B cell (primary cell): ENCODE data around the gene ZBTB16. TPM values are rescaled to one million over a fixed set of nuclear protein-coding genes. Genes with fewer than 3 reads are reported as not detected.
A peak's percentile ranks its signal among the peaks of the same experiment; 100 is the strongest.

Experiments
- ATAC-seq: fragments of 200-7000 bp; cut with Tn5 transposase; one replicate; pipeline ENCODE4 v1.10.0; 2021; ENCODE audit warnings: low read depth, mild to moderate bottlenecking, moderate number of reproducible peaks, moderate library complexity
- CTCF ChIA-PET: fragments of 350-600 bp; sonication (Branson Sonifier 250); formaldehyde crosslinking; loops from one replicate; lab custom pipeline; 2021; ENCODE audit warnings: antibody characterized with exemption, inconsistent platforms; lab: Charles Lee
- POLR2A ChIA-PET: fragments of 350-600 bp; sonication (Branson Sonifier 250); formaldehyde crosslinking; loops from one replicate; lab custom pipeline; 2021; ENCODE audit warnings: antibody characterized with exemption; lab: Charles Lee
- DNase-seq: peaks from one replicate; pipeline ENCODE4 v3.0.0; 2013
- H2AFZ ChIP-seq: 2 replicates; pipeline ENCODE4 v1.6.1; 2012; ENCODE audit warnings: mild to moderate bottlenecking, low read depth, low read length; ENCODE audit not compliant: insufficient read depth, poor library complexity, severe bottlenecking
- H3K27ac ChIP-seq, 2 donors: 1 replicate in 1 of 2; 2 replicates in 1 of 2; pipeline ENCODE4 v1.5.1; 2012 to 2013; ENCODE audit warnings: low read length in 2 of 2, mild to moderate bottlenecking in 2 of 2, moderate library complexity in 1 of 2
- H3K27me3 ChIP-seq, 4 experiments: fragments of 200-600 bp in 1 of 4; sonication (generic) in 1 of 4; replicated peaks in 1 of 4; 1 replicate in 2 of 4; 2 replicates in 2 of 4; pipeline versions ENCODE4 v1.6.1 to v1.7.0; 2013 to 2016; ENCODE audit warnings: low read length in 3 of 4, mild to moderate bottlenecking in 2 of 4, mixed read lengths in 1 of 4, moderate library complexity in 1 of 4; ENCODE audit not compliant: insufficient read depth in 4 of 4, control insufficient read depth in 3 of 4; ENCODE audit errors: control extremely low read depth in 1 of 4
- H3K36me3 ChIP-seq, 2 experiments: replicated peaks in 1 of 2; 1 replicate in 1 of 2; 2 replicates in 1 of 2; pipeline versions ENCODE4 v1.6.1 to v1.7.1; 2013; ENCODE audit warnings: low read length in 1 of 2; ENCODE audit not compliant: insufficient read depth in 2 of 2, control insufficient read depth in 1 of 2; ENCODE audit errors: control extremely low read depth in 1 of 2, extremely low read depth in 1 of 2
- H3K4me1 ChIP-seq, 2 donors: fragments of 200-600 bp in 1 of 2; sonication (generic) in 1 of 2; 1 replicate in 1 of 2; 2 replicates in 1 of 2; pipeline versions ENCODE4 v1.5.1 to v1.6.1; 2013 to 2017; ENCODE audit warnings: low read length in 2 of 2; ENCODE audit not compliant: control insufficient read depth in 2 of 2, insufficient read depth in 2 of 2
- H3K4me2 ChIP-seq: replicated peaks from 2 replicates; pipeline ENCODE3; 2012; ENCODE audit warnings: mild to moderate bottlenecking, low read depth, low read length; ENCODE audit not compliant: poor library complexity, severe bottlenecking
- H3K4me3 ChIP-seq, 5 experiments: fragments of 200-600 bp in 1 of 5; sonication (generic) in 1 of 5; 1 replicate in 3 of 5; 2 replicates in 2 of 5; pipeline versions ENCODE4 v1.5.1 to v1.7.0; 2011 to 2016; ENCODE audit warnings: low read length in 4 of 5, mild to moderate bottlenecking in 4 of 5, low read depth in 2 of 5, control low read depth in 1 of 5, moderate library complexity in 1 of 5; ENCODE audit not compliant: insufficient read depth in 1 of 5; ENCODE audit errors: control extremely low read depth in 1 of 5, extremely low read depth in 1 of 5
- H3K79me2 ChIP-seq: fragments of 200-600 bp; sonication (generic); one replicate; pipeline ENCODE4 v1.6.0; 2016; ENCODE audit warnings: low read length; ENCODE audit not compliant: control insufficient read depth, insufficient read depth
- H3K9ac ChIP-seq: fragments of 200-600 bp; sonication (generic); 2 replicates; pipeline ENCODE4 v1.6.1; 2017; ENCODE audit warnings: mild to moderate bottlenecking, low read length, moderate library complexity
- H3K9me3 ChIP-seq, 3 donors: one replicate each; pipeline versions ENCODE4 v1.6.1 to v1.7.1; 2013; ENCODE audit warnings: low read length in 2 of 3; ENCODE audit not compliant: control insufficient read depth in 2 of 3, insufficient read depth in 1 of 3; ENCODE audit errors: control extremely low read depth in 1 of 3
- H4K20me1 ChIP-seq: 2 replicates; pipeline ENCODE4 v1.6.0; 2012; ENCODE audit warnings: mild to moderate bottlenecking, low read length; ENCODE audit not compliant: insufficient read depth, control insufficient read depth, poor library complexity, severe bottlenecking
- H3K27ac Mint-ChIP-seq: one replicate; pipeline ENCODE4 v1.8.0; 2021; ENCODE audit warnings: mixed read lengths
- H3K27me3 Mint-ChIP-seq: one replicate; pipeline ENCODE4 v1.8.0; 2021; ENCODE audit warnings: mixed read lengths
- H3K4me1 Mint-ChIP-seq: one replicate; pipeline ENCODE4 v1.8.0; 2021; ENCODE audit warnings: mixed read lengths
- H3K4me3 Mint-ChIP-seq: one replicate; pipeline ENCODE4 v1.8.0; 2021; ENCODE audit warnings: mixed read lengths
- H3K9me3 Mint-ChIP-seq: one replicate; pipeline ENCODE4 v1.8.0; 2022; ENCODE audit warnings: mixed read lengths; ENCODE audit not compliant: insufficient read depth
- CTCF ChIP-seq: fragments of 200-600 bp; IDR thresholded peaks from one replicate; pipeline ENCODE4 v1.8.0; 2022; ENCODE audit warnings: antibody characterized with exemption, mild to moderate bottlenecking
- EZH2 ChIP-seq: IDR thresholded peaks from 2 replicates; pipeline ENCODE4 v1.6.1; 2012; ENCODE audit warnings: borderline replicate concordance, low read depth, mild to moderate bottlenecking, moderate library complexity, low read length; ENCODE audit not compliant: insufficient read depth, poor library complexity, severe bottlenecking
- WGBS: methylation state at CpG from one replicate; pipeline ENCODE4 v1.1.5; 2013; ENCODE audit warnings: missing lambda C conversion rate; ENCODE audit not compliant: insufficient coverage; 5-methylcytosine and 5-hydroxymethylcytosine counted together
- intact Hi-C: fragments of 100-400 bp; cut with micrococcal nuclease; formaldehyde crosslinking; loops from one replicate; pipeline ENCODE4 v1.10.0; 2022
- polyA plus RNA-seq: library from polyadenylated mRNA; depleted of rRNA; stranded (reverse); fragments of >200 nt; gene quantifications from 2 replicates; pipeline ENCODE4 v1.2.3, GENCODE V29; 2012
- total RNA-seq, 2 donors: library from RNA; stranded (reverse); fragments of 120-200 nt in 1 of 2; gene quantifications; 1 replicate in 1 of 2; 2 replicates in 1 of 2; pipeline versions ENCODE4 v1.2.3 to v1.2.4, GENCODE V29; 2013 to 2022

ZBTB16 gene
- total and polyA plus RNA-seq, 2 donors (not counting 1 experiment from before 2014, with no cell fraction given), result 16.0 to 20.6 TPM

GRCh38 chr11:114077482-114078305 is 18.2 kb downstream of the ZBTB16 start:
- ATAC-seq (peak; percentile 53), DNase-seq (peak; percentile 56)
- Histone ChIP-seq H3K9me3 (no peaks in the 10 kb centered on the region), H4K20me1 (peaks cover 3% of the 10 kb centered on the region), H3K27me3 (peaks cover 0 to 13% (median 2%) of the 10 kb centered on the region in 4 experiments), H3K4me3 (peak overlapping the region in 2 of 5 experiments; percentile 1 to 29), H3K36me3 (no peaks in the 10 kb centered on the region), H3K27ac (no peak overlapping the region), H3K4me2 (peak overlapping the region; percentile 46), H3K9ac (peak overlapping the region; percentile 17), H3K79me2 (no peaks in the 10 kb centered on the region), H2AFZ (no peak overlapping the region), H3K4me1 (peaks cover 26 to 36% of the 10 kb centered on the region in 2 donors)
- peaks cover 42% of the 10 kb centered on the region for H3K4me1 Mint-ChIP-seq
- peak overlapping the region; percentile 40 for H3K4me3 Mint-ChIP-seq
- CTCF ChIA-PET, result interaction anchor here (0.6 to 1.5 kb wide), 3 partner anchors 33 to 183 kb away, joined by 3 to 8 read pairs (median 4); no protein-coding TSS in a partner anchor
- no peak overlapping the region for H3K27ac Mint-ChIP-seq
- intact Hi-C loops, result loop anchor here (2.0 kb wide), 1 partner anchor 17 kb away; no protein-coding TSS in a partner anchor
- WGBS, result 58% methylated on average over 4 of the region's 9 CpGs
- no peaks in the 10 kb centered on the region for H3K9me3 Mint-ChIP-seq
- peaks cover 63% of the 10 kb centered on the region for H3K27me3 Mint-ChIP-seq
- TF ChIP-seq EZH2 (no peak), CTCF (no peak)
- POLR2A ChIA-PET, result no interaction called here

GRCh38 chr11:114078423-114078822 is 18.9 kb downstream of the ZBTB16 start:
- Histone ChIP-seq H3K9me3 (no peaks in the 10 kb centered on the region), H2AFZ (no peak overlapping the region), H3K27me3 (peaks cover 0 to 19% (median 5%) of the 10 kb centered on the region in 4 experiments), H3K4me3 (no peak overlapping the region), H3K36me3 (no peaks in the 10 kb centered on the region), H4K20me1 (peaks cover 3% of the 10 kb centered on the region), H3K79me2 (peaks cover 7% of the 10 kb centered on the region), H3K4me2 (no peak overlapping the region), H3K9ac (no peak overlapping the region), H3K27ac (no peak overlapping the region), H3K4me1 (peaks cover 33 to 43% of the 10 kb centered on the region in 2 donors)
- WGBS, result 98% methylated on average over 4 of the region's 4 CpGs
- Mint-ChIP-seq H3K27ac (no peak overlapping the region), H3K9me3 (no peaks in the 10 kb centered on the region), H3K27me3 (peaks cover 68% of the 10 kb centered on the region), H3K4me3 (no peak overlapping the region), H3K4me1 (peaks cover 48% of the 10 kb centered on the region)
- no peak for ATAC-seq
- TF ChIP-seq EZH2 (no peak), CTCF (no peak)
- ChIA-PET CTCF (interaction anchor here (0.6 to 1.5 kb wide), 3 partner anchors 34 to 183 kb away, joined by 3 to 8 read pairs (median 4); no protein-coding TSS in a partner anchor), POLR2A (no interaction called here)
- DNase-seq, result no peak
- intact Hi-C loops, result no loop called here
